GM23338 (cell line): ENCODE measurements around the gene CD276. TPM values are rescaled to one million over a fixed set of nuclear protein-coding genes. Genes with fewer than 3 reads are reported as not detected.

Experiments
- ATAC-seq: fragments of 200-7000 bp; cut with Tn5 transposase; 3 replicates; pipeline ENCODE4 v1.9.1; 2020
- DNase-seq: peaks from one replicate; pipeline ENCODE4 v3.0.0-alpha.2; 2015; ENCODE audit warnings: low spot score
- H2AFZ ChIP-seq: fragments of 200-600 bp; sonication (generic); 2 replicates; pipeline ENCODE4 v1.8.0; 2016; ENCODE audit warnings: antibody characterized with exemption, mild to moderate bottlenecking, moderate library complexity
- H3F3A ChIP-seq: fragments of 200-600 bp; sonication (generic); replicated peaks from 2 replicates; pipeline ENCODE4 v1.8.0; 2017; ENCODE audit warnings: antibody characterized with exemption, mixed run types, low read depth
- H3K27ac ChIP-seq: fragments of 200-600 bp; sonication (generic); 2 replicates; pipeline ENCODE4 v1.6.1; 2016; ENCODE audit warnings: low read depth
- H3K27me3 ChIP-seq: fragments of 200-600 bp; sonication (generic); 2 replicates; pipeline ENCODE4 v1.8.0; 2016; ENCODE audit warnings: mild to moderate bottlenecking, mixed run types, moderate library complexity; ENCODE audit not compliant: insufficient read depth
- H3K36me3 ChIP-seq: fragments of 200-600 bp; sonication (generic); 2 replicates; pipeline ENCODE4 v1.8.0; 2016; ENCODE audit warnings: mild to moderate bottlenecking; ENCODE audit not compliant: insufficient read depth
- H3K4me1 ChIP-seq: fragments of 200-600 bp; sonication (generic); 2 replicates; pipeline ENCODE4 v1.8.0; 2016; ENCODE audit warnings: mild to moderate bottlenecking, moderate library complexity; ENCODE audit not compliant: insufficient read depth
- H3K4me2 ChIP-seq: fragments of 200-600 bp; sonication (generic); 2 replicates; pipeline ENCODE4 v1.7.1; 2017; ENCODE audit warnings: mixed run types
- H3K4me3 ChIP-seq: fragments of 200-600 bp; sonication (generic); 2 replicates; pipeline ENCODE4 v1.6.1; 2016; ENCODE audit warnings: mixed run types
- H3K79me2 ChIP-seq: fragments of 200-600 bp; sonication (generic); replicated peaks from 2 replicates; pipeline ENCODE4 v1.8.0; 2017; ENCODE audit warnings: mild to moderate bottlenecking; ENCODE audit not compliant: insufficient read depth
- H3K9me2 ChIP-seq: fragments of 200-600 bp; sonication (generic); 2 replicates; pipeline ENCODE4 v1.8.0; 2017; ENCODE audit not compliant: insufficient read depth
- H4K20me1 ChIP-seq: fragments of 200-600 bp; sonication (generic); replicated peaks from 2 replicates; pipeline ENCODE4 v1.8.0; 2017; ENCODE audit warnings: mild to moderate bottlenecking; ENCODE audit not compliant: insufficient read depth
- H3K27ac Mint-ChIP-seq: 2 replicates; pipeline ENCODE4 v1.8.0; 2020; ENCODE audit warnings: inconsistent platforms, mild to moderate bottlenecking, moderate library complexity, mixed read lengths
- H3K27me3 Mint-ChIP-seq: 3 replicates; pipeline ENCODE4 v1.8.0; 2022; ENCODE audit warnings: low read depth, mild to moderate bottlenecking, moderate library complexity, mixed read lengths, inconsistent platforms; ENCODE audit not compliant: insufficient read depth, poor library complexity
- H3K36me3 Mint-ChIP-seq: 3 replicates; pipeline ENCODE4 v1.8.0; 2021; ENCODE audit warnings: low read depth, mild to moderate bottlenecking, inconsistent platforms, moderate library complexity, mixed read lengths
- H3K4me1 Mint-ChIP-seq: 3 replicates; pipeline ENCODE4 v1.8.0; 2020; ENCODE audit warnings: mild to moderate bottlenecking, inconsistent platforms, mixed read lengths
- H3K4me3 Mint-ChIP-seq: 3 replicates; pipeline ENCODE4 v1.8.0; 2021; ENCODE audit warnings: moderate library complexity, mild to moderate bottlenecking, inconsistent platforms, mixed read lengths
- H3K9me3 Mint-ChIP-seq: 3 replicates; pipeline ENCODE4 v1.8.0; 2020; ENCODE audit warnings: moderate library complexity, mild to moderate bottlenecking, inconsistent platforms, mixed read lengths
- CREB1 ChIP-seq: fragments of 250-450 bp; sonication (Bioruptor Pico); IDR thresholded peaks from 2 replicates; pipeline ENCODE4 v1.5.0; 2020; ENCODE audit warnings: low read depth, mild to moderate bottlenecking, moderate library complexity
- EZH2 ChIP-seq: fragments of 200-600 bp; sonication (generic); IDR thresholded peaks from one replicate; pipeline ENCODE4 v1.8.0; 2017; ENCODE audit warnings: antibody characterized with exemption, mild to moderate bottlenecking, low read depth; ENCODE audit not compliant: unreplicated experiment
- EZH2phosphoT487 ChIP-seq: fragments of 200-600 bp; sonication (generic); IDR thresholded peaks from one replicate; pipeline ENCODE4 v1.8.1; 2018; ENCODE audit warnings: antibody characterized with exemption; ENCODE audit not compliant: unreplicated experiment
- JUNB ChIP-seq: IDR thresholded peaks from one replicate; pipeline ENCODE4 v1.6.1; 2016; ENCODE audit warnings: antibody characterized with exemption; ENCODE audit not compliant: unreplicated experiment
- NANOG ChIP-seq: IDR thresholded peaks from 2 replicates; pipeline ENCODE4 v1.6.1; 2016; ENCODE audit warnings: antibody characterized with exemption, borderline replicate concordance
- ZNF114 ChIP-seq: fragments of 250-450 bp; sonication (Bioruptor Pico); IDR thresholded peaks from 2 replicates; pipeline ENCODE4 v1.5.0; 2020; ENCODE audit warnings: mild to moderate bottlenecking, moderate library complexity
- ZNF331 ChIP-seq: fragments of 250-450 bp; sonication (Bioruptor Pico); IDR thresholded peaks from 2 replicates; pipeline ENCODE4 v1.5.0; 2020; ENCODE audit warnings: low read depth, mild to moderate bottlenecking, moderate library complexity
- polyA plus RNA-seq: library from polyadenylated mRNA; unstranded; fragments of >200 nt; fragmentation: Nextera tagmentation; extraction: Ambion mirVana; gene quantifications from 2 replicates; pipeline ENCODE4 v1.2.1, GENCODE V29; 2016
- total RNA-seq: library from RNA; depleted of rRNA; stranded (reverse); fragments of >200 nt; shearing (Covaris generic); gene quantifications from 2 replicates; pipeline ENCODE4 v1.2.3, GENCODE V29; 2014
- TF ChIP-seq, protein P1 (sequence below): IDR thresholded peaks from 2 replicates; pipeline ENCODE4 v1.6.1; 2016; ENCODE audit warnings: antibody characterized with exemption
- TF ChIP-seq, protein P2 (sequence below), 2 experiments: fragments of 200-600 bp in 1 of 2; sonication (generic) in 1 of 2; conservative IDR thresholded peaks; 2 replicates each; pipeline versions ENCODE4 v1.5.1 to v1.6.1; 2016 to 2017; ENCODE audit warnings: antibody characterized with exemption in 2 of 2, low read depth in 2 of 2, mild to moderate bottlenecking in 2 of 2, moderate library complexity in 1 of 2

CD276 gene
- total and polyA plus RNA-seq, 2 experiments from 2014 or later: 60.9 to 158 TPM

DNA sequence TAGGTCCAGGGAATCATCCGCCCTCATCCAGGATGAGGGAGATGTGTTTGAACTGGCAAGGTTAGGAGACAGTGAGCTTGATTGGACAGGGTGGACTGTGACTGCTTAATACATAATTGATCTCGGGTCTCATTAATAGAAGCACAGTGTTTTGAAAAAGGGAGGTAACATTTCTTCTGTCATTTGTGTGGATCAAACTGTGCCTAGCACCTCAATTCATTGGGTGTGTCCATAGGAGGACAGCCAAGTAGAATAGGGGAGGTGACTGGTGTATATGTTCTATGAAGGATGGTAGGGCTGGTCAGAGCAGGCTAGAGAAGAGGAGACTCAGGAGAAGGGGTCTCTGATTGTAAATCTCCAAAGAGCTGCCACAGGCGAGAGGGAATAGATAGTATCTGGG lies 71.8 kb downstream of the CD276 start:
- Histone ChIP-seq H3K4me3 (no peak overlapping the region), H3F3A (no peaks in the 10 kb centered on the region; the same call in 1 of the 2 replicates), H2AFZ (no peak overlapping the region), H3K9me2 (no peaks in the 10 kb centered on the region), H3K27ac (no peak overlapping the region), H4K20me1 (no peaks in the 10 kb centered on the region), H3K4me2 (no peak overlapping the region), H3K79me2 (no peaks in the 10 kb centered on the region), H3K27me3 (peaks cover 13% of the 10 kb centered on the region), H3K36me3 (no peaks in the 10 kb centered on the region), H3K4me1 (peaks cover 21% of the 10 kb centered on the region)
- H3K27me3 Mint-ChIP-seq: peaks cover 13% of the 10 kb centered on the region
- peaks cover 22% of the 10 kb centered on the region for H3K4me1 Mint-ChIP-seq
- no peak for DNase-seq
- no peak overlapping the region for H3K4me3 Mint-ChIP-seq
- no peaks in the 10 kb centered on the region for H3K36me3 Mint-ChIP-seq
- no peak overlapping the region for H3K27ac Mint-ChIP-seq
- TF ChIP-seq ZNF331 (CRISPR knock-in tag): no peak
- no peak for TF ChIP-seq EZH2phosphoT487
- no peak for TF ChIP-seq EZH2
- TF ChIP-seq NANOG: no peak
- TF ChIP-seq ZNF114: no peak
- TF ChIP-seq, protein P1, sequence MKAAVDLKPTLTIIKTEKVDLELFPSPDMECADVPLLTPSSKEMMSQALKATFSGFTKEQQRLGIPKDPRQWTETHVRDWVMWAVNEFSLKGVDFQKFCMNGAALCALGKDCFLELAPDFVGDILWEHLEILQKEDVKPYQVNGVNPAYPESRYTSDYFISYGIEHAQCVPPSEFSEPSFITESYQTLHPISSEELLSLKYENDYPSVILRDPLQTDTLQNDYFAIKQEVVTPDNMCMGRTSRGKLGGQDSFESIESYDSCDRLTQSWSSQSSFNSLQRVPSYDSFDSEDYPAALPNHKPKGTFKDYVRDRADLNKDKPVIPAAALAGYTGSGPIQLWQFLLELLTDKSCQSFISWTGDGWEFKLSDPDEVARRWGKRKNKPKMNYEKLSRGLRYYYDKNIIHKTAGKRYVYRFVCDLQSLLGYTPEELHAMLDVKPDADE: no peak
- TF ChIP-seq, protein P2, sequence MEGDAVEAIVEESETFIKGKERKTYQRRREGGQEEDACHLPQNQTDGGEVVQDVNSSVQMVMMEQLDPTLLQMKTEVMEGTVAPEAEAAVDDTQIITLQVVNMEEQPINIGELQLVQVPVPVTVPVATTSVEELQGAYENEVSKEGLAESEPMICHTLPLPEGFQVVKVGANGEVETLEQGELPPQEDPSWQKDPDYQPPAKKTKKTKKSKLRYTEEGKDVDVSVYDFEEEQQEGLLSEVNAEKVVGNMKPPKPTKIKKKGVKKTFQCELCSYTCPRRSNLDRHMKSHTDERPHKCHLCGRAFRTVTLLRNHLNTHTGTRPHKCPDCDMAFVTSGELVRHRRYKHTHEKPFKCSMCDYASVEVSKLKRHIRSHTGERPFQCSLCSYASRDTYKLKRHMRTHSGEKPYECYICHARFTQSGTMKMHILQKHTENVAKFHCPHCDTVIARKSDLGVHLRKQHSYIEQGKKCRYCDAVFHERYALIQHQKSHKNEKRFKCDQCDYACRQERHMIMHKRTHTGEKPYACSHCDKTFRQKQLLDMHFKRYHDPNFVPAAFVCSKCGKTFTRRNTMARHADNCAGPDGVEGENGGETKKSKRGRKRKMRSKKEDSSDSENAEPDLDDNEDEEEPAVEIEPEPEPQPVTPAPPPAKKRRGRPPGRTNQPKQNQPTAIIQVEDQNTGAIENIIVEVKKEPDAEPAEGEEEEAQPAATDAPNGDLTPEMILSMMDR (conservative IDR thresholded peaks at IDR 0.05; ENCODE audit: low read depth in 2 of 2): no peak
- H3K9me3 Mint-ChIP-seq: no peaks in the 10 kb centered on the region
- ATAC-seq: no peak

DNA sequence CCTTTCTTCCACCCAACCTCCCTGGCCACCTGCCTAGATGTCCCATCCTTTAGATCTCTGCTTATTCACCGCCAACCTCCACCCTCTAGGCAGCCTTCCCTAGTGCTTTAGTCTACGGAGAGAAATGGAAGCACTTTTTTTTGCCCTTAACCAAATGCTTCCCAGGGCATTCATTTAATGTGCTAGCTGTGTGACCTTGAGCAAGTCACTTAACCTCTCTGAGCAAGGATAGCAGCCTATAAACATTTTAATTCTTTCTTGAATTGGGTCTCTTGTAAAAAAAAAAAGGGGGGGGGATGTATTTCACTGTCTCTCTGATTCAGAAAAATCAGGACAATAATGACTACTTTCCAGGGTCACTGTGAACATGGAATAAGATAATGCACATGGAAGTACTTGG lies 72.2 kb downstream of the CD276 start:
- Mint-ChIP-seq H3K36me3 (no peaks in the 10 kb centered on the region), H3K4me1 (peaks cover 20% of the 10 kb centered on the region), H3K4me3 (no peak overlapping the region), H3K27ac (no peak overlapping the region), H3K9me3 (no peaks in the 10 kb centered on the region), H3K27me3 (peaks cover 12% of the 10 kb centered on the region)
- Histone ChIP-seq H3K79me2 (no peaks in the 10 kb centered on the region), H3K27ac (no peak overlapping the region), H3F3A (no peaks in the 10 kb centered on the region; the same call in 1 of the 2 replicates), H4K20me1 (no peaks in the 10 kb centered on the region), H3K9me2 (no peaks in the 10 kb centered on the region), H3K36me3 (no peaks in the 10 kb centered on the region), H3K27me3 (peaks cover 13% of the 10 kb centered on the region), H3K4me2 (no peak overlapping the region), H3K4me3 (no peak overlapping the region), H2AFZ (no peak overlapping the region), H3K4me1 (peaks cover 17% of the 10 kb centered on the region)
- no peak for DNase-seq
- ATAC-seq: no peak
- no peak for TF ChIP-seq EZH2
- no peak for TF ChIP-seq JUNB

DNA sequence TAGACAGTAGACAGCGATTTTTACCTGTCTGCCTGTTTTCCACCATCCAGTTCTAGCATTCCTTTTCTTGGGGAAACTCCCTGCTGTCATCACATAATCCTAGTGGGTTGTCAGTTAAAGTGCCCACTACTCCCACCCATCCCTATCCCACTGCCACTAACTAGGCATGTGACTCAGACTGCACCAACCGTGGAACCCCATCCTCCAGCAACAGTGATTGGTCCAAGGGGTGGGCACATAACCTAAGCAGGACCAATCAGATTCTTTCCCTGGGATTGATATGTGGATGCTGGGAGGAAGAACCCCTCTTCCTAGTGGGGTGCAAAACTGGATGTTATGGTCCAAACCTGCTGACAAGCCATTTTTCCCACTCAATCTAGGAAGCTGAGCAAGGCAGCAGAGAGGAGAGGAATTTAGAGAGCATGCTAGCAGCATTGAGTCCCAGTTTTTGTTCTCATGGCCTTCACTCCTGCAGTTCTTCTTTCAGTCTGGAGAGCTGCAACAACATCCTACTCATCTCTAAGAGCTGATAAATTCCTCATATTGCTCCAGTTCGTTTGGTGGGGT lies 72.8 kb downstream of the CD276 start:
- H3K27ac ChIP-seq: no peak overlapping the region
- H3K4me1 ChIP-seq: peaks cover 16% of the 10 kb centered on the region
- peaks cover 19% of the 10 kb centered on the region for H3K4me1 Mint-ChIP-seq
- ATAC-seq: no peak
- H3K79me2 ChIP-seq: no peaks in the 10 kb centered on the region
- H3K27me3 ChIP-seq: peaks cover 13% of the 10 kb centered on the region
- H3K4me3 Mint-ChIP-seq: no peak overlapping the region
- H3K27me3 Mint-ChIP-seq: peaks cover 11% of the 10 kb centered on the region
- no peaks in the 10 kb centered on the region for H3K9me3 Mint-ChIP-seq
- H4K20me1 ChIP-seq: no peaks in the 10 kb centered on the region
- no peaks in the 10 kb centered on the region for H3K36me3 ChIP-seq
- no peak for DNase-seq
- H3K27ac Mint-ChIP-seq: no peak overlapping the region
- H3K4me3 ChIP-seq: no peak overlapping the region
- no peaks in the 10 kb centered on the region for H3K9me2 ChIP-seq
- H3F3A ChIP-seq: no peaks in the 10 kb centered on the region; the same call in 1 of the 2 replicates
- H3K4me2 ChIP-seq: no peak overlapping the region
- no peaks in the 10 kb centered on the region for H3K36me3 Mint-ChIP-seq
- no peak overlapping the region for H2AFZ ChIP-seq
- TF ChIP-seq JUNB: no peak
- TF ChIP-seq NANOG: no peak
- TF ChIP-seq CREB1: no peak
- TF ChIP-seq, protein P2 (conservative IDR thresholded peaks at IDR 0.05; ENCODE audit: low read depth in 2 of 2): no peak
- TF ChIP-seq, protein P1: no peak
- TF ChIP-seq ZNF331 (CRISPR knock-in tag): no peak
